ENCODE data around the gene AK4.

The AK4 gene

GRCh38 chr1:65206836-65207235, 58.8 kb downstream of the AK4 start:
- DNase-seq: no peak
- in situ Hi-C loops (cut with MboI; ENCODE audit: low pct_unique_long_range_greater_than_20kb, low sequenced_read_pairs): loop anchor here (25.0 kb wide), 1 partner anchor 145 kb away; no protein-coding TSS in a partner anchor

GRCh38 chr1:65207317-65207716, 59.3 kb downstream of the AK4 start:
- peak; percentile 58 for DNase-seq
- in situ Hi-C loops (cut with MboI; ENCODE audit: low pct_unique_long_range_greater_than_20kb, low sequenced_read_pairs): loop anchor here (25.0 kb wide), 1 partner anchor 145 kb away; no protein-coding TSS in a partner anchor

- in situ Hi-C loops (cut with MboI; ENCODE audit: low pct_unique_long_range_greater_than_20kb, low sequenced_read_pairs): loop anchor here (25.0 kb wide), 1 partner anchor 146 kb away; no protein-coding TSS in a partner anchor
- DNase-seq: no peak
Observed at GRCh38 chr1:65208563-65208973, 60.6 kb downstream of the AK4 start.

- DNase-seq: peak; percentile 59
- in situ Hi-C loops (cut with MboI; ENCODE audit: low pct_unique_long_range_greater_than_20kb, low sequenced_read_pairs): loop anchor here (25.0 kb wide), 1 partner anchor 147 kb away; no protein-coding TSS in a partner anchor
Observed at GRCh38 chr1:65209005-65209885, 61.2 kb downstream of the AK4 start.

- DNase-seq: no peak
- in situ Hi-C loops (cut with MboI; ENCODE audit: low pct_unique_long_range_greater_than_20kb, low sequenced_read_pairs): loop anchor here (25.0 kb wide), 1 partner anchor 148 kb away; no protein-coding TSS in a partner anchor
Observed at GRCh38 chr1:65210325-65210724, 62.3 kb downstream of the AK4 start.

GRCh38 chr1:65211331-65211730, 63.3 kb downstream of the AK4 start:
- DNase-seq: no peak
- in situ Hi-C loops (cut with MboI; ENCODE audit: low pct_unique_long_range_greater_than_20kb, low sequenced_read_pairs): loop anchor here (25.0 kb wide), 1 partner anchor 149 kb away; no protein-coding TSS in a partner anchor

GRCh38 chr1:65213271-65214023, 65.4 kb downstream of the AK4 start:
- no peak for DNase-seq
- in situ Hi-C loops (cut with MboI; ENCODE audit: low pct_unique_long_range_greater_than_20kb, low sequenced_read_pairs): loop anchor here (25.0 kb wide), 1 partner anchor 151 kb away; no protein-coding TSS in a partner anchor

GRCh38 chr1:65214340-65215027, 66.5 kb downstream of the AK4 start:
- in situ Hi-C loops (cut with MboI; ENCODE audit: low pct_unique_long_range_greater_than_20kb, low sequenced_read_pairs): loop anchor here (25.0 kb wide), 1 partner anchor 152 kb away; no protein-coding TSS in a partner anchor
- no peak for DNase-seq

GRCh38 chr1:65216989-65217388, 69.0 kb downstream of the AK4 start:
- DNase-seq: no peak
- in situ Hi-C loops (cut with MboI; ENCODE audit: low pct_unique_long_range_greater_than_20kb, low sequenced_read_pairs): loop anchor here (25.0 kb wide), 1 partner anchor 155 kb away; no protein-coding TSS in a partner anchor

GRCh38 chr1:65221638-65222339, 73.8 kb downstream of the AK4 start:
- DNase-seq: no peak
- in situ Hi-C loops (cut with MboI; ENCODE audit: low pct_unique_long_range_greater_than_20kb, low sequenced_read_pairs): loop anchor here (25.0 kb wide), 1 partner anchor 159 kb away; no protein-coding TSS in a partner anchor

GRCh38 chr1:65222340-65222940, 74.4 kb downstream of the AK4 start:
- in situ Hi-C loops (cut with MboI; ENCODE audit: low pct_unique_long_range_greater_than_20kb, low sequenced_read_pairs): loop anchor here (25.0 kb wide), 1 partner anchor 160 kb away; no protein-coding TSS in a partner anchor
- no peak for DNase-seq

- in situ Hi-C loops (cut with MboI; ENCODE audit: low pct_unique_long_range_greater_than_20kb, low sequenced_read_pairs): loop anchor here (25.0 kb wide), 2 partner anchors 162 to 463 kb away; no protein-coding TSS in a partner anchor
- DNase-seq: no peak
Observed at GRCh38 chr1:65224681-65225091, 76.7 kb downstream of the AK4 start.

- no peak for DNase-seq
- in situ Hi-C loops (cut with MboI; ENCODE audit: low pct_unique_long_range_greater_than_20kb, low sequenced_read_pairs): loop anchor here (25.0 kb wide), 1 partner anchor 462 kb away; no protein-coding TSS in a partner anchor
Observed at GRCh38 chr1:65225179-65225578, 77.2 kb downstream of the AK4 start.

- no peak for DNase-seq
- in situ Hi-C loops (cut with MboI; ENCODE audit: low pct_unique_long_range_greater_than_20kb, low sequenced_read_pairs): loop anchor here (25.0 kb wide), 1 partner anchor 458 kb away; no protein-coding TSS in a partner anchor
Observed at GRCh38 chr1:65229201-65229600, 81.2 kb downstream of the AK4 start.

GRCh38 chr1:65229754-65230339, 81.8 kb downstream of the AK4 start:
- in situ Hi-C loops (cut with MboI; ENCODE audit: low pct_unique_long_range_greater_than_20kb, low sequenced_read_pairs): loop anchor here (25.0 kb wide), 1 partner anchor 457 kb away; no protein-coding TSS in a partner anchor
- no peak for DNase-seq

GRCh38 chr1:65230731-65231481, 82.9 kb downstream of the AK4 start:
- in situ Hi-C loops (cut with MboI; ENCODE audit: low pct_unique_long_range_greater_than_20kb, low sequenced_read_pairs): loop anchor here (25.0 kb wide), 1 partner anchor 456 kb away; no protein-coding TSS in a partner anchor
- peak; percentile 64 for DNase-seq
